Thoracic aorta (tissue), 2 donors: ENCODE measurements around the gene LPAR5. TPM values are rescaled to one million over a fixed set of nuclear protein-coding genes. Genes with fewer than 3 reads are reported as not detected.
A peak's percentile ranks its signal among the peaks of the same experiment; 100 is the strongest.
"Not testable (repeated sequence)": the region's sequence is repeated elsewhere in the genome, so short reads cannot be mapped to it uniquely, and the experiment has no call there.

Experiments
- ATAC-seq: fragments of 150-250 bp; one replicate; pipeline ENCODE4 v1.8.0; 2017; ENCODE audit warnings: low read depth; ENCODE audit not compliant: insufficient number of reproducible peaks, low FRiP score
- DNase-seq: peaks from one replicate; pipeline ENCODE4 v3.0.0-alpha.2; 2020; ENCODE audit warnings: low spot score
- H3K27ac ChIP-seq, 2 donors: fragments of 200-600 bp; sonication (generic); 1 replicate in 1 of 2; 2 replicates in 1 of 2; pipeline ENCODE4 v1.5.1; 2016; ENCODE audit warnings: mild to moderate bottlenecking in 2 of 2, moderate library complexity in 2 of 2
- H3K27me3 ChIP-seq: fragments of 200-600 bp; sonication (generic); replicated peaks from 2 replicates; pipeline ENCODE4 v1.6.0; 2016; ENCODE audit warnings: mild to moderate bottlenecking; ENCODE audit not compliant: insufficient read depth
- H3K36me3 ChIP-seq: fragments of 200-600 bp; sonication (generic); one replicate; pipeline ENCODE4 v1.5.1; 2016
- H3K4me1 ChIP-seq, 2 donors: fragments of 200-600 bp; sonication (generic); 1 replicate in 1 of 2; 2 replicates in 1 of 2; pipeline versions ENCODE4 v1.5.1 to v1.6.0; 2016; ENCODE audit warnings: low read depth in 2 of 2, mild to moderate bottlenecking in 1 of 2; ENCODE audit not compliant: control insufficient read depth in 1 of 2
- H3K4me3 ChIP-seq: fragments of 200-600 bp; sonication (generic); 2 replicates; pipeline ENCODE4 v1.5.1; 2016; ENCODE audit warnings: mild to moderate bottlenecking
- H3K9me3 ChIP-seq: fragments of 200-600 bp; sonication (generic); 2 replicates; pipeline ENCODE4 v1.5.1; 2016
- CTCF ChIP-seq: fragments of 200-600 bp; sonication (generic); IDR thresholded peaks from one replicate; pipeline ENCODE4 v1.5.1; 2019; ENCODE audit warnings: antibody characterized with exemption
- total RNA-seq, 2 donors: library from RNA; depleted of rRNA; stranded (reverse); fragments of >200 nt; gene quantifications; one replicate each; pipeline versions ENCODE4 v1.1.0 to v1.2.3, GENCODE V29; 2016

LPAR5 gene
- total RNA-seq, 2 donors from 2014 or later = 4.8 to 6.8 TPM

- Histone ChIP-seq H3K36me3 (peaks cover 47% of the 10 kb centered on the region), H3K9me3 (no peaks in the 10 kb centered on the region), H3K27me3 (no peaks in the 10 kb centered on the region), H3K4me1 (peaks cover 28 to 38% of the 10 kb centered on the region in 2 donors), H3K4me3 (peak overlapping the region; percentile 92), H3K27ac (peak overlapping the region; percentile 22 to 93)
- no peak for DNase-seq
- no peak for TF ChIP-seq CTCF
- no peak for ATAC-seq
Observed at GRCh38 chr12:6602526-6602925, 33.2 kb downstream of the LPAR5 start.

- peaks cover 96% of the 10 kb centered on the region for H3K36me3 ChIP-seq
- not testable (repeated sequence) for H3K27me3 ChIP-seq, H3K27ac ChIP-seq, ATAC-seq, H3K9me3 ChIP-seq, H3K4me1 ChIP-seq, DNase-seq, H3K4me3 ChIP-seq
Observed at GRCh38 chr12:6595673-6596072, 40.1 kb downstream of the LPAR5 start.

GRCh38 chr12:6592087-6592486, 43.7 kb downstream of the LPAR5 start:
- ATAC-seq (no peak), DNase-seq (no peak)
- Histone ChIP-seq H3K27me3 (no peaks in the 10 kb centered on the region), H3K4me3 (no peak overlapping the region), H3K27ac (no peak overlapping the region), H3K36me3 (peaks cover 94% of the 10 kb centered on the region), H3K4me1 (no peaks in the 10 kb centered on the region), H3K9me3 (no peaks in the 10 kb centered on the region)
- TF ChIP-seq CTCF = no peak

GRCh38 chr12:6586569-6586968, 49.2 kb downstream of the LPAR5 start:
- peak overlapping the region in 1 of 2 donors; percentile 35 for H3K27ac ChIP-seq
- H3K4me1 ChIP-seq, H3K4me3 ChIP-seq, H3K27me3 ChIP-seq, ATAC-seq, H3K9me3 ChIP-seq, DNase-seq: not testable (repeated sequence)
- peaks cover 88% of the 10 kb centered on the region for H3K36me3 ChIP-seq

GRCh38 chr12:6584293-6584692, 51.5 kb downstream of the LPAR5 start:
- Histone ChIP-seq H3K4me3 (no peak overlapping the region), H3K27me3 (no peaks in the 10 kb centered on the region), H3K36me3 (peaks cover 85% of the 10 kb centered on the region), H3K4me1 (no peaks in the 10 kb centered on the region), H3K27ac (no peak overlapping the region), H3K9me3 (no peaks in the 10 kb centered on the region)
- DNase-seq = no peak
- TF ChIP-seq CTCF = no peak
- ATAC-seq = no peak

- no peak overlapping the region for H3K27ac ChIP-seq
- no peak for DNase-seq
Observed at GRCh38 chr12:6582959-6583358, 52.8 kb downstream of the LPAR5 start.

More at GRCh38 chr12:6582959-6583358, 52.8 kb downstream of the LPAR5 start:
- Histone ChIP-seq H3K4me1 (no peaks in the 10 kb centered on the region), H3K27me3 (no peaks in the 10 kb centered on the region), H3K9me3 (no peaks in the 10 kb centered on the region), H3K36me3 (peaks cover 86% of the 10 kb centered on the region), H3K4me3 (no peak overlapping the region)
- ATAC-seq = no peak
- no peak for TF ChIP-seq CTCF
